Mesothelial cell of epicardium (in vitro differentiated cells): ENCODE measurements around the gene RNF125. TPM values are rescaled to one million over a fixed set of nuclear protein-coding genes. Genes with fewer than 3 reads are reported as not detected.

Source experiments
- DNase-seq, 2 experiments: peaks; one replicate each; pipeline ENCODE4 v3.0.0; 2021; ENCODE audit warnings: low spot score in 2 of 2; ENCODE audit not compliant: unreplicated experiment in 2 of 2
- H3K27ac Mint-ChIP-seq: 2 replicates; pipeline ENCODE4 v1.8.0; 2021; ENCODE audit warnings: mixed read lengths
- H3K27me3 Mint-ChIP-seq: 2 replicates; pipeline ENCODE4 v1.8.0; 2021; ENCODE audit warnings: low read depth, mixed read lengths
- H3K36me3 Mint-ChIP-seq: 2 replicates; pipeline ENCODE4 v1.8.0; 2021; ENCODE audit warnings: mixed read lengths
- H3K4me1 Mint-ChIP-seq: 2 replicates; pipeline ENCODE4 v1.8.0; 2021; ENCODE audit warnings: mixed read lengths
- H3K4me3 Mint-ChIP-seq: 2 replicates; pipeline ENCODE4 v1.8.0; 2021; ENCODE audit warnings: mild to moderate bottlenecking, moderate library complexity, mixed read lengths
- H3K9me3 Mint-ChIP-seq: 2 replicates; pipeline ENCODE4 v1.8.0; 2021; ENCODE audit warnings: mixed read lengths
- total RNA-seq: library from RNA; stranded (reverse); gene quantifications from 3 replicates; pipeline ENCODE4 v1.2.1, GENCODE V29; 2021
- TF ChIP-seq, protein P1 (sequence below): fragments of 200-600 bp; sonication (generic); IDR thresholded peaks from one replicate; pipeline ENCODE4 v1.5.0; 2021; ENCODE audit warnings: antibody characterized with exemption; ENCODE audit not compliant: unreplicated experiment

Gene RNF125
- total RNA-seq, 1 donor from 2014 or later = 0.74 TPM

DNA sequence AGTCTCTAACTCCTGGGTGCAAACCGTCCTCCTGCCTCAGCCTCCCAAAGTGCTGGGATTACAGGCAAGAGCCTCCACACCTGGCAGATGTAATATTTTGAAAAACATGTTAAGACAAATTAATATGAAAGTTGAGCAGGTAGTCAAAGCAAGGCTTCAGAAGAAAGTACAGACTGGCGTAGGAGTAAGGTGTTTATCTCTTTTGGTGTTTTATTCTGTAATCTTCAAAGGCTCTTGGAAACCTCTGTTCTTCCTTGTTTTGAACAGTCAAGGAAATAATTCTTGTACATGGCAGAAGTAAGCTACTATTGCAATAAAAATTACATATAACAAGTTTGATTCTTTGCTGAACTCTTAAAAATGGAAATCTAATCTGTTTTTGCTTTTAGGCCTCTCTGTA, 78.3 kb downstream of the RNF125 start:
- peaks cover 10% of the 10 kb centered on the region for H3K36me3 Mint-ChIP-seq

DNA sequence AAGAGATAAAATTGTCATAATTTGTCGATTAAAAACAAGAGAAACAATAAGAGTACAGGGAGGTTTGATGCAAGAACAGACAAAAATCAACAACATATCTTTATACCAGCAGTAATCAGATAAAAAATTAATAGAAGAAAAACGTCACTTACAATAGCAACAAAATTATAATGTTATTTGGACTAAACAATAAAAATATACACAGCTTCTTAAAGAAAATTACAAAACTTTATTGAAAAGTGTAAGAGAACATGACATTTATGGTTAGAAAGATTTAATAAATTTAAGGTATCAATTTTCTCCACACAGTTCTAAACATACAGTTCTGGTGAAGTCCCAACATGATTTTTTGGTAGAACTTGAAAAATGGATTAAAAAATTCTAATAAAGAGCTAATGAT, 85.9 kb downstream of the RNF125 start:
- H3K9me3 Mint-ChIP-seq = peaks cover 3% of the 10 kb centered on the region
- TF ChIP-seq, protein P1, sequence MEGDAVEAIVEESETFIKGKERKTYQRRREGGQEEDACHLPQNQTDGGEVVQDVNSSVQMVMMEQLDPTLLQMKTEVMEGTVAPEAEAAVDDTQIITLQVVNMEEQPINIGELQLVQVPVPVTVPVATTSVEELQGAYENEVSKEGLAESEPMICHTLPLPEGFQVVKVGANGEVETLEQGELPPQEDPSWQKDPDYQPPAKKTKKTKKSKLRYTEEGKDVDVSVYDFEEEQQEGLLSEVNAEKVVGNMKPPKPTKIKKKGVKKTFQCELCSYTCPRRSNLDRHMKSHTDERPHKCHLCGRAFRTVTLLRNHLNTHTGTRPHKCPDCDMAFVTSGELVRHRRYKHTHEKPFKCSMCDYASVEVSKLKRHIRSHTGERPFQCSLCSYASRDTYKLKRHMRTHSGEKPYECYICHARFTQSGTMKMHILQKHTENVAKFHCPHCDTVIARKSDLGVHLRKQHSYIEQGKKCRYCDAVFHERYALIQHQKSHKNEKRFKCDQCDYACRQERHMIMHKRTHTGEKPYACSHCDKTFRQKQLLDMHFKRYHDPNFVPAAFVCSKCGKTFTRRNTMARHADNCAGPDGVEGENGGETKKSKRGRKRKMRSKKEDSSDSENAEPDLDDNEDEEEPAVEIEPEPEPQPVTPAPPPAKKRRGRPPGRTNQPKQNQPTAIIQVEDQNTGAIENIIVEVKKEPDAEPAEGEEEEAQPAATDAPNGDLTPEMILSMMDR = no peak
- H3K27me3 Mint-ChIP-seq = no peaks in the 10 kb centered on the region
- no peak for DNase-seq
- peaks cover 6% of the 10 kb centered on the region for H3K4me1 Mint-ChIP-seq
- no peak overlapping the region for H3K4me3 Mint-ChIP-seq
- H3K36me3 Mint-ChIP-seq = peaks cover 5% of the 10 kb centered on the region
- H3K27ac Mint-ChIP-seq = no peak overlapping the region

More for the DNA sequence above, 78.3 kb downstream of the RNF125 start:
- H3K27ac Mint-ChIP-seq = no peak overlapping the region
- no peaks in the 10 kb centered on the region for H3K27me3 Mint-ChIP-seq
- DNase-seq = no peak
- TF ChIP-seq, protein P1 = no peak
- peaks cover 30% of the 10 kb centered on the region for H3K4me1 Mint-ChIP-seq
- peaks cover 3% of the 10 kb centered on the region for H3K9me3 Mint-ChIP-seq
- H3K4me3 Mint-ChIP-seq = no peak overlapping the region

DNA sequence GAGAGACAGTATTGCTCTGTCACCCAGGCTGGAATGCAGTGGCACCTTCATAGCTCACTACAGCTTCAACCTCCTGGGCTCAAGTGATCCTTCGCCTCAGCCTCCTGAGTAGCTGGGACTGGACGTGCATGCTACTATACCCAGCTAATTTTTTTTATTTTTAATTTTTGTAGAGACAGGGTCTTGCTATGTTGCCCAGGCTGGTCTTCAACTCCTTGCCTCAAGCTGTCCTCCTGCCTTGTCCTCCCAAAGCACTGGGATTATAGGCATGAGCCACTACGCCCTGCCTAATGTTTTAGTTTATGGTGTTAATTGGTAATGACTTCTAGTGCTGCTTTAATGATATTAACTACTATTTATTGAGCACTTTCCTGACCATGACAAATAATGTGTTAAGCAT, 91.4 kb downstream of the RNF125 start:
- no peaks in the 10 kb centered on the region for H3K9me3 Mint-ChIP-seq

DNA sequence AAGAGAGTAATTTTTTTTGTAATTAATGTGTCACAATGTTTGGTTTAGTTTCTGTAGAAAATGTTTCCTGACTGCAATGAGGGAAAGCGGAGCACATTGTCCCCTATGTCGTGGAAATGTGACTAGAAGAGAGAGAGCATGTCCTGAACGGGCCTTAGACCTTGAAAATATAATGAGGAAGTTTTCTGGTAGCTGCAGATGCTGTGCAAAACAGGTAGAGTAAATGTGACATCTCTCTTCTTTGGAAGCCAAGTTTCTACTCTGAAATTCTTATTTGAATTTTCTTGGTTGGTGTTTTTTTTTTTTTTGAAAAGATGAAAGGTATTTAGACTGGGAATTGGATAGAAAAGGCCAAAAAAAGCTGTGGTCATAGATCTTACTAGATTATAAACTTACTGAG, 93.1 kb downstream of the RNF125 start:
- H3K36me3 Mint-ChIP-seq = peaks cover 16% of the 10 kb centered on the region
- H3K4me1 Mint-ChIP-seq = no peaks in the 10 kb centered on the region
- no peaks in the 10 kb centered on the region for H3K9me3 Mint-ChIP-seq
- H3K27me3 Mint-ChIP-seq = no peaks in the 10 kb centered on the region
- TF ChIP-seq, protein P1 = no peak
- no peak for DNase-seq
- no peak overlapping the region for H3K27ac Mint-ChIP-seq
- no peak overlapping the region for H3K4me3 Mint-ChIP-seq

More for the DNA sequence above, 91.4 kb downstream of the RNF125 start:
- Mint-ChIP-seq H3K4me3 (no peak overlapping the region), H3K27ac (no peak overlapping the region), H3K4me1 (peaks cover 2% of the 10 kb centered on the region), H3K27me3 (no peaks in the 10 kb centered on the region), H3K36me3 (peaks cover 6% of the 10 kb centered on the region)
- DNase-seq = no peak
- TF ChIP-seq, protein P1 = no peak

DNA sequence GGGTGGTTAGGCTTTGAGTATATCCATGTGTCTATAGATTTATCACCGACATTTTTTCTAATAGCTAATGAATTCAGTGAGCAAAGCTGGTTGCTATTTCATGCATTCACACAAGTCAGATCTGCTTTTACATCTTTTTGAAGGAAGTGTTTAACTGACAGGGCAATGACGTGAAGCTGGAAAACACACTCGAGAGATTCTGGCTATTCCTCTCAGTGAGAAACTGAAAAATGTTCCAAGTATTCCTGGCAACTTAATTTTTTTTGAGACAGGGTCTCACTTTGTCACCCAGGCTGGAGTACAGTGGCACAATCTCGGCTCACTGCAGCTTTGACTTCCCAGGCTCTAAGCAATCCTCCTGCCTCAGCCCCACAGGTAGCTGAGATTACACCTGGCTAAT, 94.2 kb downstream of the RNF125 start:
- H3K27me3 Mint-ChIP-seq = no peaks in the 10 kb centered on the region
- no peaks in the 10 kb centered on the region for H3K4me1 Mint-ChIP-seq
- H3K27ac Mint-ChIP-seq = no peak overlapping the region
- H3K4me3 Mint-ChIP-seq = no peak overlapping the region
- peaks cover 18% of the 10 kb centered on the region for H3K36me3 Mint-ChIP-seq
- H3K9me3 Mint-ChIP-seq = no peaks in the 10 kb centered on the region
- TF ChIP-seq, protein P1 = no peak
- DNase-seq = no peak

DNA sequence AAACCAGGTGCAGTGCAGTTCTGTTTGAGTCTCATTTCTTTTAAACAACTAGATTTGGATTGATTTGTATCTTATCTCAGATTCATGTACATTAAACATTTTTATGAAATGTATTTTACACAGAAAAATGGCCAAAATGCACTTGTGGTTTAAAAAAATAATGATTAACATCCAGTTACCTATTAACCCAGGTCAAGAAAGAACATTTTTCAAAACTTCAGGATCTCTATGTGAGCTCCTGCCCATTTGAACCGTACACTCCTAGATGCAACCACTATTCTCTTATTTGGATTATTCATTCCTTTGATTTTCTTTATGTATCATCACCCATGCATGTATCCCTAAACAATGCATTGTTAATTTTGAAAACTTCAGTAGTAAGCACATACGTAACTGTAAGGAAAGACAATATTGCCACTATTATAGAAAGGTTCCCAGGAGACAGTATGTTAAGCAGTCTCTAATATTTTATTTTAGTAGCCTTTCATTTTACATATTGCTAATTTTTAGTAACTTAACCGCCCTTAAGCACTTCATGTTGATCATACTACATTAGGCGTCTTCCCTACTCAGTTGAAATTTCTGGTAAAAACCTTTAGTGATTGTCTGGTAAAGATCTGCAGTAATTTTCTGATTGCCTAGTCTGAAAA, 95.8 kb downstream of the RNF125 start:
- Mint-ChIP-seq H3K36me3 (peaks cover 21% of the 10 kb centered on the region), H3K27me3 (no peaks in the 10 kb centered on the region), H3K9me3 (no peaks in the 10 kb centered on the region), H3K4me3 (no peak overlapping the region), H3K27ac (no peak overlapping the region), H3K4me1 (no peaks in the 10 kb centered on the region)
- no peak for DNase-seq
- TF ChIP-seq, protein P1 = no peak
